ENCODE results near the gene NT5C2.
"Not testable (repeated sequence)": the region's sequence is repeated elsewhere in the genome, so short reads cannot be mapped to it uniquely, and the experiment has no call there.

DNA sequence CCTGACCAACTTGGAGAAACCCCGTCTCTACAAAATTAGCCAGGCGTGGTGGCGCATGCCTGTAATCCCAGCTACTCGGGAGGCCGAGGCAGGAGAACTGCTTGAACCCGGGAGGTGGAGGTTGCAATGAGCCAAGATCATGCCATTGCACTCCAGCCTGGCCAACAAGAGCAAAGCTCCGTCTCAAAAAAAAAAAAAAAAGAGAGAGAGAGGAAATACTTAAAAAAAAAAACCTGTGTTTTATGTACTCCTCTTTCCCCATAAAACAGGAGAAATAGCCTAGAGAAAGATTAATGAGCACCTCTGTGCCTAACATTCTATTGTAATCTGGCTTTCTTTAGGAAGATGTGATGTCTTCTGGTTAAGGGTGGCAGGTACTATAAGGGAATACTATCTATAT is 1.9 kb downstream of the NT5C2 start:
- TF ChIP-seq EZH2 (IDR thresholded peaks at IDR 0.05); POLR2AphosphoS5 (IDR thresholded peaks at IDR 0.05; ENCODE audit: borderline replicate concordance, low read depth, low read length); FOXP2 (optimal IDR thresholded peaks at IDR 0.05; ENCODE audit: control extremely low read depth, extremely low read length, insufficient read depth): not testable (repeated sequence)

Data from SK-N-MC (cell line).